Fibroblast of villous mesenchyme (primary cell): ENCODE results near the gene MGST2. TPM values are rescaled to one million over a fixed set of nuclear protein-coding genes. Genes with fewer than 3 reads are reported as not detected.
A peak's percentile ranks its signal among the peaks of the same experiment; 100 is the strongest.

Source experiments
- DNase-seq: peaks from one replicate; pipeline ENCODE4 v3.0.0-alpha.2; 2010; ENCODE audit warnings: low read depth
- H3K4me3 ChIP-seq: 2 replicates; pipeline ENCODE4 v1.5.1; 2011; ENCODE audit warnings: low read depth, mild to moderate bottlenecking, low read length
- CTCF ChIP-seq: IDR thresholded peaks from 2 replicates; pipeline ENCODE4 v1.5.1; 2012; ENCODE audit warnings: low read depth, mild to moderate bottlenecking, low read length; ENCODE audit not compliant: insufficient read depth
- total RNA-seq: library from RNA; depleted of rRNA; stranded (reverse); fragments of >200 nt; gene quantifications from 2 replicates; pipeline ENCODE4 v1.2.3, GENCODE V29; 2012

The MGST2 gene
- total RNA-seq, 1 donor, result 16.8 TPM

GRCh38 chr4:139643042-139643895 is 22.4 kb upstream of the MGST2 start:
- no peak overlapping the region for H3K4me3 ChIP-seq
- DNase-seq, result no peak
- TF ChIP-seq CTCF, result no peak

GRCh38 chr4:139645458-139645857 is 20.2 kb upstream of the MGST2 start:
- H3K4me3 ChIP-seq, result no peak overlapping the region
- DNase-seq, result no peak
- TF ChIP-seq CTCF, result no peak

DNA sequence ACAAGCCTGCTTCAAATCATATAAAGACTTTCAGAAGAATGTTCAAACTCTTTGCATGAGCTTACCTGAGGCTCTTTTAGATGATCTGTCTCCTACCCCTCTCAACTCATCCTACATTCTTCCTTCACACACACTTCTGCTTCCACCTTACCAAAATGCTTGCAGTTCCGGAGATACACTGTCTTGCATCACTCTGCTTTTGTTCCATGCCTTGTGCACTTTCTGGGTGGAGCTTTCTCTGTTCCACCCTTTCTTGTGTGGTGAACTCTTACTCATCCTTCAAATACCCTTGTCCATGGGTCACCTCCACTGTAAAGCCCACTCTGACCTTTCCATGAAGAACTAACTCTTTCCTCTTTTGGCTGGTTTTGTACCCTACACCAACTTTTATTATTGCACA is 18.4 kb upstream of the MGST2 start:
- DNase-seq, result no peak
- no peak for TF ChIP-seq CTCF

GRCh38 chr4:139647952-139648351 is 17.7 kb upstream of the MGST2 start:
- DNase-seq, result no peak
- H3K4me3 ChIP-seq, result no peak overlapping the region
- TF ChIP-seq CTCF, result no peak

More for the DNA sequence above, 18.4 kb upstream of the MGST2 start:
- no peak overlapping the region for H3K4me3 ChIP-seq

DNA sequence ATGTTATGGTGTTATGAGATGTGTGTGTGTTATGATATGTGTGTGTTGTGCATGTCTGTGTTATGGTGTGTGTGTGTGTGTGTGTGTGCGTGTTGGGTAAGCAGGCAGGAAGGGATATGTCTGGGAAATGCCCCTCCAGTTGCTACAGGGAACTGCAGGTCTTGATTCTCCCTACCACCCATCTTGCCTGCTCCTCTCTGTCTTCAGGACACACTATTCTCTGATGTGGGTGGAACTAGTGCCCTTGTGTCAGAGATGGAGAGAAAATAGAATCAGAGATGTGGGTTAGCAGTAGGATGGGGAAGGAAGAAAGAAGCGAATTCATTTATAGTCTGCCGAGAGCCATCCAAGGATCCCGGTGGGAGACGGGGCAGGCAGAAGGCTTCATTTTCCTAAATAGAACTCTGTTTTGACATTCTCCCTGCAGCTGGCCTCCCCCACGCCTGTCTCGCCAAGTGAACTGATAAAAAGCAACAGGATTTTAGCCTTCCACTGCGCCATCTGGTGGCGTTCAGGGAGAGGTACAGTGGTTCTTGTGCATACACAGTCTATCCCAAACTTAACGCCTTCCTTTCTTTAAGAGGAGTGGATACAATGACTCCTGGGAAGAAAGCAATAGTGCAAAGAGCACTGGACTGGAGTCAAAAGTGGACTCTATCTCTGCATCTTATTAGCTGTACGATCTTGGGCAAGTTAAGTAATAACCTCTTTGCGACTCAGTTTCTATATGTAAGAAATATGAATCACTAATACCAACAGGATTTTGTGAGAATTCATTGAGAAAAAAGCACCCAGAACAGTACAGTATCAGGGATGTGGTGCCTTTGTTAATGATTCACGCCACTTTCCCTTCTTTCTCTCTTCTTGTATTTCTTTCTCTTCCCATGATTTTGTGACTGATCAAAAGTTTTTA is 14.1 kb upstream of the MGST2 start:
- TF ChIP-seq CTCF, result peak; percentile 92
- peak; percentile 83 for DNase-seq
- H3K4me3 ChIP-seq, result no peak overlapping the region

- no peak for TF ChIP-seq CTCF
- no peak for DNase-seq
- H3K4me3 ChIP-seq, result no peak overlapping the region
Observed at GRCh38 chr4:139654516-139654915, 11.1 kb upstream of the MGST2 start.
